Mesothelial cell of epicardium (in vitro differentiated cells): ENCODE measurements around the gene CDCA7. TPM values are rescaled to one million over a fixed set of nuclear protein-coding genes. Genes with fewer than 3 reads are reported as not detected.

Experiments used
- DNase-seq, 2 experiments: peaks; one replicate each; pipeline ENCODE4 v3.0.0; 2021; ENCODE audit warnings: low spot score in 2 of 2; ENCODE audit not compliant: unreplicated experiment in 2 of 2
- H3K27ac Mint-ChIP-seq: 2 replicates; pipeline ENCODE4 v1.8.0; 2021; ENCODE audit warnings: mixed read lengths
- H3K27me3 Mint-ChIP-seq: 2 replicates; pipeline ENCODE4 v1.8.0; 2021; ENCODE audit warnings: low read depth, mixed read lengths
- H3K36me3 Mint-ChIP-seq: 2 replicates; pipeline ENCODE4 v1.8.0; 2021; ENCODE audit warnings: mixed read lengths
- H3K4me1 Mint-ChIP-seq: 2 replicates; pipeline ENCODE4 v1.8.0; 2021; ENCODE audit warnings: mixed read lengths
- H3K4me3 Mint-ChIP-seq: 2 replicates; pipeline ENCODE4 v1.8.0; 2021; ENCODE audit warnings: mild to moderate bottlenecking, moderate library complexity, mixed read lengths
- H3K9me3 Mint-ChIP-seq: 2 replicates; pipeline ENCODE4 v1.8.0; 2021; ENCODE audit warnings: mixed read lengths
- CTCF ChIP-seq: fragments of 200-600 bp; sonication (generic); IDR thresholded peaks from one replicate; pipeline ENCODE4 v1.5.0; 2021; ENCODE audit warnings: antibody characterized with exemption; ENCODE audit not compliant: unreplicated experiment
- total RNA-seq: library from RNA; stranded (reverse); gene quantifications from 3 replicates; pipeline ENCODE4 v1.2.1, GENCODE V29; 2021

Gene CDCA7
- total RNA-seq, 1 donor from 2014 or later = 20.2 TPM

- no peaks in the 10 kb centered on the region for H3K9me3 Mint-ChIP-seq
- no peaks in the 10 kb centered on the region for H3K4me1 Mint-ChIP-seq
- no peaks in the 10 kb centered on the region for H3K36me3 Mint-ChIP-seq
- no peaks in the 10 kb centered on the region for H3K27me3 Mint-ChIP-seq
- H3K27ac Mint-ChIP-seq = no peak overlapping the region
- no peak for TF ChIP-seq CTCF
- H3K4me3 Mint-ChIP-seq = no peak overlapping the region
- no peak for DNase-seq
Measured at GRCh38 chr2:173386021-173386737, 31.5 kb downstream of the CDCA7 start.

- H3K27ac Mint-ChIP-seq = no peak overlapping the region
Measured at GRCh38 chr2:173386738-173387065, 32.0 kb downstream of the CDCA7 start.

GRCh38 chr2:173387079-173387478, 32.4 kb downstream of the CDCA7 start:
- Mint-ChIP-seq H3K36me3 (no peaks in the 10 kb centered on the region), H3K9me3 (no peaks in the 10 kb centered on the region), H3K4me1 (no peaks in the 10 kb centered on the region), H3K4me3 (no peak overlapping the region), H3K27ac (no peak overlapping the region), H3K27me3 (no peaks in the 10 kb centered on the region)
- no peak for DNase-seq
- TF ChIP-seq CTCF = no peak

More at GRCh38 chr2:173386738-173387065, 32.0 kb downstream of the CDCA7 start:
- Mint-ChIP-seq H3K27me3 (no peaks in the 10 kb centered on the region), H3K36me3 (no peaks in the 10 kb centered on the region), H3K9me3 (no peaks in the 10 kb centered on the region), H3K4me1 (no peaks in the 10 kb centered on the region), H3K4me3 (no peak overlapping the region)
- TF ChIP-seq CTCF = no peak
- no peak for DNase-seq

GRCh38 chr2:173387660-173388059, 33.0 kb downstream of the CDCA7 start:
- Mint-ChIP-seq H3K27me3 (no peaks in the 10 kb centered on the region), H3K4me1 (no peaks in the 10 kb centered on the region), H3K9me3 (no peaks in the 10 kb centered on the region), H3K4me3 (no peak overlapping the region), H3K27ac (no peak overlapping the region), H3K36me3 (no peaks in the 10 kb centered on the region)
- no peak for TF ChIP-seq CTCF
- DNase-seq = no peak

GRCh38 chr2:173388795-173389194, 34.1 kb downstream of the CDCA7 start:
- peaks cover 3% of the 10 kb centered on the region for H3K27me3 Mint-ChIP-seq
- H3K27ac Mint-ChIP-seq = no peak overlapping the region
- DNase-seq = no peak
- no peaks in the 10 kb centered on the region for H3K4me1 Mint-ChIP-seq
- no peak overlapping the region for H3K4me3 Mint-ChIP-seq
- no peaks in the 10 kb centered on the region for H3K9me3 Mint-ChIP-seq
- no peak for TF ChIP-seq CTCF
- no peaks in the 10 kb centered on the region for H3K36me3 Mint-ChIP-seq

- no peak overlapping the region for H3K4me3 Mint-ChIP-seq
- peaks cover 13% of the 10 kb centered on the region for H3K27me3 Mint-ChIP-seq
- peaks cover 9% of the 10 kb centered on the region for H3K4me1 Mint-ChIP-seq
- H3K9me3 Mint-ChIP-seq = no peaks in the 10 kb centered on the region
- no peak overlapping the region for H3K27ac Mint-ChIP-seq
- no peak for TF ChIP-seq CTCF
- H3K36me3 Mint-ChIP-seq = no peaks in the 10 kb centered on the region
- DNase-seq = no peak
Measured at GRCh38 chr2:173390036-173390435, 35.4 kb downstream of the CDCA7 start.
